Measurements from ENCODE around the gene CBX4.
"Not testable (repeated sequence)": the region's sequence is repeated elsewhere in the genome, so short reads cannot be mapped to it uniquely, and the experiment has no call there.

CBX4 gene

GRCh38 chr17:79859676-79860615, 20.7 kb upstream of the CBX4 start:
- DNase-seq, result no peak

DNA sequence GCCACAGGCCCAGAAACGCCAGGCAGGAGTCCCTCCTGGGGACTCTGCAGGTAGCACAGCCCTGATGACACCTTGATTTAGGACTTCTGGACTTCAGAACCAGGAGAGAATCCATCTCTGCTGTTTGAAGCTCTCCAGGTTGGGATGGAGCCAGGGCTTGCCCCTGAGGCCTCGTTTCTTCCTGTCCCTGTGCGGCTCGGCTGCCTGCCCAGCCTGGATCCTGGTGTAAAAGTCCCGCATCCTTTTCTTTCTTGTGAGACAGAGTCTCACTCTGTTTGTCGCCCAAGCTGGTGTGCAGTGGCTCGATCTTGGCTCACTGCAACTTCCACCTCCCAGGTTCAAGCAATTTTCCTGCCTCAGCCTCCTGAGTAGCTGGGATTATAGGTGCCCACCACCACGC, 17.9 kb upstream of the CBX4 start:
- DNase-seq, result no peak

- no peak for DNase-seq
Measured at GRCh38 chr17:79855331-79856124, 16.3 kb upstream of the CBX4 start.

DNA sequence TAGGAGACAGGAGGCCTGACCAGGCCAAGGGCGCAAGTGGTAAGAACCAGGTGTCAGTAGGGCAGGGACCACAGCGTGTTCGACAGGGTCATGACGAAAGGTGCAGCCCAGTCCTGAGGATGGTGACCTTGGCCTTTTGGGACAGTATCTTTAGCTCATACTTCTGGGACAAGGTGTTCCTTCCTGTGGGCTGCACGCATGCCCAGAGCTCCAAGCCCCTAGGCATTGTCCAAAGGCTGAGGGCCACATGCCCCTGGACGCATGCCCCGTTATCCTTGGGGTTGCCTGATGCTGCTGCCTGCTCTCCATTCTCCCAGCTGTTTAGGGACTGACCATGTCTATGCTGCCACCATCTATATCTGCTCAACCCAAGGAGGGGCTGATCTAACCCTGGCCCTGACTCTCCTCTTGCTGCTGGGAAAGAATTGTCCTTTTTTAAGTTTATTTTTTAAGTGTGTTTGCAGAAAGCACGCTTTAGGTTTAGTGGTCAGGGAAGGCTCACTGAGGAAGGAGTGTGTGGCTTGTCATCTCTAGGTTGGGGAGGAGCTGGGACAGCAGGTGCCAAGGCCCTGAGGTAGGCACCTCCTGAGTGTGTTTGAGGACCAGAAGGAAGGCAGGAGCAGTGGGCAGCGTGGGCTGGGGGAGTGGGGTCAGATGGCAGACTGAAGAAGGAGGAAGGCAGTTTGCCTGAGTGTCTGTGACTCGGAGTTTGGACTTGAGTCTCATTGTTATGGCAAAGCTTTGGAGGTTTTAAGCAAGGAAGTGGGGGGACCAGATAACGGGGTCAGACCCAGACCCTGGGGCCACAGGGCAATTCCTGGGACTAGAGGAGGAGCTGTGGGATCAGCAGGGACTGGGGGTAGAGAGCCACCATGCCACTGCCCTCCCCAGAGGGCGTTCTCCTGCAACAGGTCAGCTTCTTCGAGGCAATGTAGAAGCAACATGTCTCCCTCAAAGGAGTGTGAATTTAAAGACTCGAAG, 15.1 kb upstream of the CBX4 start:
- DNase-seq, result no peak

DNA sequence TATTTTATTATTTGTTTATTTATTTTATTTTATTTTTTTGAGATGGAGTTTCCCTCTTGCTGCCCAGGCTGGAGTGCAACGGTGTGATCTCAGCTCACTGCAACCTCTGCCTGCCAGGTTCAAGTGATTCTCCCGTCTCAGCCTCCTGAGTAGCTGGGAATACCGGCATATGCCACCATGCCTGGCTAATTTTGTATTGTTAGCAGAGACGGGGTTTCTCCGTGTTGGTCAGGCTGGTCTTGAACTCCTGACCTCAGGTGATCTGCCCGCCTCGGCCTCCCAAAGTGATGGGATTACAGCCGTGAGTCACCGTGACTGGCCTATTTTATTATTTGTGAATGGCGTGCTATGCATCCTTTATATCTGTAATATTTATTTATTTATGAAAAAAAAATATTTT, 13.9 kb upstream of the CBX4 start:
- not testable (repeated sequence) for DNase-seq

DNA sequence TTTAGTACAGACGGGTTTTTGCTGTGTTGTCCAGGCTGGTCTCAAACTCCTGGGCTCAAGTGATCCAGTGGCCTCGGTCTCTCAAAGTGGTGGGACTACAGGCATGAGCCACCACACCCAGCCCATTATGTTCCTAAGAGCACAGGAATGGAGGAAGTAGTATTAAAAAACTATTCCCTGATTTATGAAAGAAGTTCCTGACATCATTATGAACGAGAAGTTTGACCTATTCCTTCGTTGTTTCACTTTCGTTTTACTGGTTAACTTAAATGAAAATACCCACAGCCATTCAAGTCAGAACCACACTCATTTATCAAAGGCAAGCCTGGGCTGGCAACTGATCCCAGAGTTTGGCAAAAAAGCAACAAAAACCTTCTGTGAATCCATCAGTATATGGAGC, 13.5 kb upstream of the CBX4 start:
- DNase-seq, result no peak

- no peak for DNase-seq
Measured at GRCh38 chr17:79851461-79851817, 12.2 kb upstream of the CBX4 start.

DNA sequence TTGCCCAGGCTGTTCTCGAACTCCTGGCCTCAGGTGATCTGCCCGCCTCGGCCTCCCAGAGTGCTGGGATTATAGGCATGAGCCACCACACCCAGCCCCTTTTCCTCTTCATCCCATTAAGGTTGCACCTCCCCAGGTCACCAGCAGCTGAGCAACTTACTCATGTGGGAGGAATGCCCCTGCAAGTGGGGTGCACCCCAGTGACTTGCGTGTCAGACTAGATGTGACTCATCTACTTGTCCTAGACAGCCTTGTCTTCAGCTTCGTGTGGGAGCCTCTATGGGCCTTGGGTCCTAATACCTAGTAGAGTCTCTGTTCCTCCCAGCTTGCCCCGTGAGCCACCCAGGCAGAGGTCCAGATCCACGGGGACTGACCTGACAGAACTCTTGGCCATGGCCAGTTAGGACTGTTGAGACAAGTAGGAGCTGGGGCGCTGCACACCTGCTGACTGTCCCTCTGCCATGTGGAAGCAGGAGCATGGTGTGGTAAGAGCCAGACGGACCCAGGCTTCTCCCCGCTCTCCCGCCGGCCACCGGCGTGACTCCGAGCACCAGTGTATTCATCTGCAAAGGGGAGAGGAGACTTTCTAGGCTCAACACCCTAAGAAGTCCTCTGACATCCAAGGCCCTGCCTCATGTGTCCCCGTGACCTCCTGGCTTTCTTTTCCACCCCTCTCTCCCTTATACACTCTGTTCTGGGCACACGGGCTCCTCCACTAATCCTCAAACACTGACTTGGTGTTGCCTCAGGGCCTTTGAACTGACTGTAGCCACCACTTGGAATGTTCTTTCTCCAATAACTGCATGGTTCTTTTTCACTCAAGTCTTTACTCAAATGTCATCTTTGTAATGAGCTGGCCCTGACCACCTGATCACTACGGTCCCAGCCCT, 11.6 kb upstream of the CBX4 start:
- peak; percentile 83 for DNase-seq

- DNase-seq, result no peak
Measured at GRCh38 chr17:79849953-79850352, 10.7 kb upstream of the CBX4 start.

- DNase-seq, result no peak
Measured at GRCh38 chr17:79848370-79848766, 9.1 kb upstream of the CBX4 start.

DNA sequence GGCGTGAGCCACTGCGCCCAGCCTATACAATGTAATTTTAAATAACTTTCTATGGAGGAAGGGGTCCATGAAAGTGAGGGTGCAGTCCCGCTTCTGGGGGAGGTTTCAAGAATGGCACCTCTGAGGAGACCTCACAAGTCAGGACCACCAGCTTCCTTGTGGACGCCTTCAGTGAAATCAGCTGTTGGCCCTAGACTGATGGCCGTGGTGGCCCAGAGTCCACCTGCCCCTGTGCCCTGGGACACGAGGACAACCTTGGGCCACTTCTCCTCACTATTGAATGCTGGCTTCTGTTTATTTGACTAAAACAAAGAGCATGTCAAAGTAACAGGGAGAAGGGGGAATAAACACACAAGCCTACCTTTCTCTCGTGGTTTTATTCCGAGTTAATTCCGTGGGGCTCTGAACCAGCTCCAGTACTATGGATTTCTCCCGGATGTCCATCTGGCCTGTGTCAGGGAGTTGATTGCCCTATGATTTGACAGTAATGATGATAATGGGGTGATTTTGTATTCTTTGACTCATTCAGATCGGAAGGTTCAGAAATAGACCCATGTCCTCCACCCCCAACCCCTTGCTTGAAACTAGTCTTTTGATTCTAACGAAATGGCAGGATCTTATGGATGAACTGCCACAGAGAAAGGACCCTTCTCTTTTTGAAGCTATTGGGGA, 8.6 kb upstream of the CBX4 start:
- no peak for DNase-seq

GRCh38 chr17:79845601-79845949, 6.3 kb upstream of the CBX4 start:
- no peak for DNase-seq

GRCh38 chr17:79844869-79845600, 5.8 kb upstream of the CBX4 start:
- no peak for DNase-seq

DNA sequence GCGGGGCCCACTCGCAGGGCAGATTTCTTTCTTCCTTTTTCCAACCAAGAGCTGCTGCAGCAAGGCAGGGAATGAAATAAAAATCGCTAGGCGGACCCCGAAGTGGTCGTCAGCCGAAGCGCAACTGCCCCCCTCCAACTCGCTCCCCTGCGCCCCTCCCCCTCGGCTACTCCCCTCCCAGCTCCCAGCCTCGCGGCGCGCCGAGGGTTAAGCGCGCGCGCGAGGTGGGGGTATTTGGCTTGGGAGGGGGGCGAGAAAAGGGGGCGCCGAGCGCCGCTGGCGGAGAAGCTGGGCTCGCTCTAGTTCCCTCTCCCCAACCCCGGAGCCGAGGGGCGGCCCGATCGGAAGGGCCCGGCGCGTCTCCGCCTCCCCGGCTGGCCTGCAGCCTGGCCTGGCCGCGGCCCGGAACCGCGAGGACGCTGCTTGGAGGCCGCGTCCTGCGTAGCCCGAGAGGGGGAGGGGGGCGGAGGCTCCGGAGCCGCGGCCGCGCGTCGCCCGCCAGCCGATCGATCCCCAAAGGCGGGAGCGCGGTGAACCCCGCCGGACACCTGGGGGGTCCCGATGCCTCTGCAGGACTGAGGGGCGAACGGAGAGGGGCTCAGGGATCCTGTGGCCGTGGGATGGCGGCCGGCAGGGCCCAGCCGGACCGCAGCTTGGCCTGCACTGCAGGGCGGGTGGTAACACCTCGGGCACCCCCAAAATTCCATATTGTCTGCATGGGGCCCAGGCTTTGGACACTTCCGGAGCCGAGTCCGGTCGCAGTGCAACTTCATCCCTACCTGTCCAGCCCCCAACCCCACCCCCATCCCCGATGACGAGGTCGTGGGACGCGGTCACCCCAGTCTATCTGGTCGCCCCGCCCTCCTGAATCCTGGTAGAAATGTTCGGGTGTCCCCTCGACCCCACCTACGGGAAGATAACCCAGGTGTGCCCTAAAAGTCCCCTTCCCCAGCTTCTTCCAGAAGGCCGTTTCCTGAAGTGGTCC, 4.9 kb upstream of the CBX4 start:
- DNase-seq, result peak; percentile 59

DNA sequence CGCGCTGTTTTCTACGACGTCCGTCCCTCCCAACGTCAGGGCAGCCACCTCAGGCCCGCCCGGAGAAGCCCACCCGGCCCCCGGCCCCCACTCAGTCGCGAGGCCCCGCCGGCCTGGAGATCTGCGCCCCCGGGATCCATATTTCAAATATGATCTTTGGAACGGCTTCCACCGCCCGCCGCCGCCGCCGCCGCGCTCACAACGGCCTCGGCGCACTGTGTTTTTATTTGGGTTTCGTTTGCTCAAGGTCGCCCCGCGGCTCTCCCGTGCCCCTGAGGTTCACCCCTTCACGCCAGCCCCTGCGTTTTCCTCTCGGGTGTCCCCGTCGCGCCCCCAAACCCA, 4.2 kb upstream of the CBX4 start:
- DNase-seq, result no peak

- DNase-seq, result no peak
Measured at GRCh38 chr17:79842656-79843473, 3.6 kb upstream of the CBX4 start.

DNA sequence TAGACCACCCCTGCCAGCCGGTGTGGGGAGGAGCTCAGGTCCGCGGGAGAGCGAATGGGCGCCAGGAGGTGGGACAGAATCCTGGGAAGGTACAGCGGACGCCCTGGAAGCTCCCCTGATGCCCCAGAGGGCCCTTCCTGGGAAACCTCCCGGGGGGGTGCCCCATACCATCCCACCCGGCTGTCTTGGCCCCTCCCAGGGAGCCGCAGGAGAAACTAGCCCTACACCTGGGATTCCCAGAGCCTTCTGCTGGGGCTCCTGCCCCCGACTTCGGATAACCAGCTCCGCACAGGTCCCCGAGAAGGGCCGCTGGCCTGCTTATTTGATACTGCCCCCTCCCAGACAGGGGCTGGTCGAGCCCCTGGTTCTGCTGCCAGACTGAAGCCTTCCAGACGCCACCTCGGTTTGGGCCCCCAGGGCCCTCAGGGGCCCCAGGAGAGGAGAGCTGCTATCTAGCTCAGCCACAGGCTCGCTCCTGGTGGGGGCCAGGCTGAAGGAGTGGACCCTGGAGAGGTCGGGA, 3.0 kb upstream of the CBX4 start:
- DNase-seq, result no peak

All from fibroblast of skin of abdomen (primary cell).